OCI-LY1 (cell line): Measurements from ENCODE around the gene CIBAR2.

Experiments used
- CTCF ChIP-seq: fragments of 200-600 bp; sonication (generic), shearing (Covaris generic); IDR thresholded peaks from 2 replicates; pipeline ENCODE4 v1.5.1; 2017; ENCODE audit warnings: mild to moderate bottlenecking, antibody characterized with exemption, low read length, moderate library complexity, mixed read lengths
- EZH2 ChIP-seq: fragments of 200-600 bp; sonication (generic), shearing (Covaris generic); IDR thresholded peaks from 2 replicates; pipeline ENCODE4 v1.8.0; 2017; ENCODE audit warnings: borderline replicate concordance, mixed run types, mild to moderate bottlenecking, antibody characterized with exemption, low read length, moderate library complexity, mixed read lengths

GRCh38 chr16:85092851-85093250 is 19.4 kb downstream of the CIBAR2 start:
- TF ChIP-seq CTCF (no peak), EZH2 (no peak)
